ENCODE results near the gene IL9.
A peak's percentile ranks its signal among the peaks of the same experiment; 100 is the strongest.

The IL9 gene

DNA sequence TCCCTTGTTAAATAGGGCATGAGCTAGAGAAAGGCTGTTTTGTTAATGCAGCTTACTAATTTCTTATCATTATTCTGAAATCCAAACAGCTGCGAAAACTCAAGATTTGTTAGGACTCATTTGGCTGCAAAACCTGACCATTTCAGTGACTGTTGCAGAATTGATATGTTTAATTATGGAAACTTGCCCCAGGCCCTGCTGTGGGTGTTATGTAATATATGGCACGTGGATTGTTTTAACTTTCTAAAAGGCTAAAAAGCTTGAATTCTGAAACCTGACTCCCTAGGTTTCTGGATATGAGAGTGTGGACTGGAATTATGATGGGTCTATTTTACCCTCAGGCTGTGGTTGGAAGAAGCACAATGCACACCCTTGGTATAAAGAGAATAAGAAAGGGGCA is 4.4 kb downstream of the IL9 start:
- no peak for DNase-seq (ENCODE audit: low read depth in 2 of 2)

DNA sequence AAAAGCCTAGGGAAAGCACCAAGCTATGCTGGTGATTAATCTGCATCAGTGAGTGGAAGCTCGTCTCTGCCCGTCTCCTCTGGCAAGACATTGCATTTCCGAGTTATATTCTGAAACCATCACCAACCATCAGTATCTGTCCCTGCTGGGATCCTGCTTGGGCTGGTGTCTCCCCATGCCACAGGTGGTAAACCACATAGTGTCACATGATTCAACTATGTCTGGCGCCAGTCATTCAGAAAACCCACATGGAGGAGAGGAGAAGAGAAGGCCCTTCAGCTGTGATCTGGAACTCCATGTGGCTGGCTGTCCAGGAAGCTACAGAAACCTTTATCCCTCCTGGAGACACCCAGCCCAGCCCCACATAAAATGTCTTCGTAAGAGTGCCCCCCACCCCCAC is 4.8 kb downstream of the IL9 start:
- DNase-seq (ENCODE audit: low read depth in 2 of 2), result no peak

GRCh38 chr5:135890296-135890695 is 5.3 kb downstream of the IL9 start:
- DNase-seq (ENCODE audit: low read depth in 2 of 2), result no peak

DNA sequence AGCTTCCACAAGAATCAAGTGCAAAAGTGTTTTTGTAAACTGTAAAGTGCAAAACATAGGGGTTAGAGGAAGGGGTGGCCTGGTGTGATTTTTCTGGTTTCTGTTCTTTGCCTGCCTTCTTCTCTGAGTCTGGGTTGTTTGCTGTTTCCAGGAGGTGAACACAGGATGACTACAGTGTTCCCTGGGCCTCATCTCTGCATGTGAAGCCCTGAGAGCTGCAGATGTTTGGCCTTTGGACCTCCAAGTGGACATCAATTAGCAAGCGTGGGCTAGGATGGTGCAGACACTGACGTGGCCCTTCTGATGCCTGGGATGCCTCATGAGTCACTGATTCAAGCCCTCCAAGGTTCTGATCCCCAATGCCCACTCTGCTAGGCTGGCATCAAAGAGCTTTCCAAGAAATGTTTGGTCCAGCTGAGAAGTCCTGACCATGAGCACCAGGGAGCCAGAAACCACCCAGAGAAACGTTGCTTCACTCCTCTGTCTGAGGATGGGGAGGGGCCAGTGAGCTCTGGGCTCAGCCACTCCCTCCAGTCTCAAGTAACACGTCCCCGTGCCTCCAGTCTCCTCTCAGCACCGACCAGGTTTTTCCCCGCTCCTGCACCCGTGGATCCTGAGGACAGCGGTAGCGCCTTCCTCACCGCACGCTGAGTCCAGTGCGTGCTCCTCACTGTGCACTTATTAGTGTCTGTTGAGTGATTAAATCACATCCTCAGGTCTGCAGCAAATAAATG is 7.6 kb downstream of the IL9 start:
- DNase-seq (ENCODE audit: low read depth in 2 of 2), result no peak

GRCh38 chr5:135887447-135887864 is 8.2 kb downstream of the IL9 start:
- DNase-seq (ENCODE audit: low read depth in 2 of 2), result peak; percentile 27 to 29

DNA sequence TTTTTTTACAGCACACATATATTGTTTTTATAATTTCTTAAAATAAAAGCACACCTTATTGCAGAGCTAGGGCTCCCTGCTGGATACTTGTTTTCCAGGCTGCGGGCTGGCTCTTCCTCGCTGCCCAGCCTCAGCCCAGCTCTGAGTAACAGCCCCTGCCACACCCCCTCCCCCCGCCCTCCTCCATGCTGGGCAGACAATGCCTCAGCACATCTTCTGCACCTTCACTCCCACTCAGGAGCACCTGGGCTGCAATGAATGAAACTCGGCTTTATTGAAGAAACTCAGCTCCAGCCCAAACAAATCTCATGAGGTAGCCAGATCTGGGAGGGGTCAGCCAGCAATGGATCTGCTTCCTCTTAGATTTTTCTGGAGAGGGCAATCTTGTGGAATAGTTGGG is 9.5 kb downstream of the IL9 start:
- DNase-seq (ENCODE audit: low read depth in 2 of 2), result no peak

DNA sequence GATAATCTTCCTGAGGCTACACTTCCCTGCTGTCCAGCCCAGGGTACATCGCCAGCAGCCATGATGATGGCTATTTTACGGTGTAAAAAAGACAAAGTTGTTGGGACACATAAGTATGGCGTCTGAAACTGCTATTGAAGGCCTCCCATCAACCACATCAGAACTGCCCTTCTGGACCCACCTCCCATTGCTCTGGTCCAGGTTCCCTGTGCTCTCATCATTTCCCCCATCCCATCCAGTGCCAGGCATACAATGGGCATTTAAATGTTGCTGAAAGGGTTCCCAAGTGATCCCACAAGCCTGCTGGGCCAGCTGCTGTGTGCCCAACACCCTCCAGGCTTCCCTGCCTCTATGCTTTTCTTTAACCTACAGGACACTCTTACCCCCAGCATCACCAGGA is 10.6 kb downstream of the IL9 start:
- no peak for DNase-seq (ENCODE audit: low read depth in 2 of 2)

DNA sequence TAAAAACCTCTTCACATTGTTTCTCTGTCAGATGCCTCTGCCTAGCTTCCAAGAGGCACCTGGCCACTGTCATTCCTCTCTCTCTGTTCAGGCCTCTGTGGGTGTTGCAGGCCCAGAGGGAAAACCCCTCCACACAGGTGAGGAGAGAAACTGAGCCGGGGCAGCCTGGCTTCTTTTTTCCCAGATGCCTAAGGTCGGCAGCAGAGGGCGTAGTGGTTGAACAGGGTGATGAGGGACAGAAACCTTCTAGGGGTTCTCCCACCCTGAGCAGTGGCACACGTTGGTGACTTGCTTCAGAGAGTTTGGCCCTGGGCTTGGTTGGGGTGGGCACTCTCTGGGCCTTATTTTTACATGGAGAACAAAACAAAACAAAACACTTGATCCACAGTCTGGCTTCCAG is 12.2 kb downstream of the IL9 start:
- DNase-seq (ENCODE audit: low read depth in 2 of 2), result no peak

- DNase-seq (ENCODE audit: low read depth in 2 of 2), result no peak
Observed at GRCh38 chr5:135883026-135883425, 12.6 kb downstream of the IL9 start.

GRCh38 chr5:135881819-135882218 is 13.8 kb downstream of the IL9 start:
- no peak for DNase-seq (ENCODE audit: low read depth in 2 of 2)

DNA sequence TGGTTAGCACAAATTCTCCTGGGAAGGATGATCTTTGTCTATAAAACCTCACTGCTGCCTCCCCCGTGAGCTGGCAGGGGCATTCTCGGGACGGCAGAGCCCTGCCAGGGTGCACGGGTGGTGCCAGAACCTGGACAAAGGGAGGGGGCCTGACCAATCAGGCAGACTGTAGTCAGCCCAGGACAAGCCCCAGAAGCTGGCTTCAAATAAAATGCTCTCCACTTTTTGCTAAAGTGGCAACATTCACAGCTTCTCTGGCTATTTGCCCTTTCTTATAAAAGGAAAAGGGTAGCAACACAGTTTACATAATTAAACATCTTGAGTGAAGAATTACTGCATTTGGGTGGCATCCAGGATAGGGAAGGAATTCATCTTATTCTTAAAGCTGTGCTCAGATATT is 14.4 kb downstream of the IL9 start:
- no peak for DNase-seq (ENCODE audit: low read depth in 2 of 2)

DNA sequence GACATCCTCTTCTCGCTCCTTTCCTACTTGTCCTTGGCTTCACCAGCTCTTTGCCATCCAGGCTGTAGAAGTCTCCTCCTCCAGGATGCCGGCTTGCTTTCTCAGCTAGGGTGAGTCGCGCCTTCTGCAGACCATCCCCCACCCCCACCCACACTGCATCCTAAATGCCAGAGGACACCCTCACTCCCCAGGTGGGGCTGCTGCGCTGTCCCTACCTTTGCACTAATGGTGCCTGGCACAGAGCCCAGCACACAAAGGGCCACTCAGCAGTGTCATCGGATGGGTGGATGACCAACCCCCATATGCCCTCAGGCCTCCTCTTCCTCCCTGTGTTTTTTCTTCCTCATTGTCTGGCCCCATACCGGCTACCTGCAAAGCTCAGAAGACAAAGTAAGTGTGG is 14.8 kb downstream of the IL9 start:
- DNase-seq (ENCODE audit: low read depth in 2 of 2), result no peak

- DNase-seq (ENCODE audit: low read depth in 2 of 2), result no peak
Observed at GRCh38 chr5:135880278-135880677, 15.4 kb downstream of the IL9 start.

DNA sequence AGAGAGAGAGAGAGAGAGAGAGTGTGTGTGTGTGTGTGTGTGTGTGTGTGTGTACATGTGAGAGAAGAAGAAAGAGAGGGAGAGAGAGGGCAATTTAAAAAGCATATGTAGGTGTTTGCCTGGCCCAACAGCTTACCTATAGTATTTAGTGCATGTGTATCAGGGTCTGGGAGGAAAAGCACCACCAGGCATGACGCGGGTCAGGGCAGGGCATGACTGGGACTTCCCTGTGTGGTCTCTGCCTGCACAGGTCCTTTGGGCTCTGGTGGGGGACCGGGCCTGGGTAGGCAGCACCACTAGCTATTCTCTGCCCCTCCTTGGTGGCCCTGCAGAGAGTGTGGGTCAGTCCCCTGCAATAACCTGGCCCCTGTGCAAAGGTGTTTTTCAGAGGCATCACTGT is 16.1 kb downstream of the IL9 start:
- no peak for DNase-seq (ENCODE audit: low read depth in 2 of 2)

DNA sequence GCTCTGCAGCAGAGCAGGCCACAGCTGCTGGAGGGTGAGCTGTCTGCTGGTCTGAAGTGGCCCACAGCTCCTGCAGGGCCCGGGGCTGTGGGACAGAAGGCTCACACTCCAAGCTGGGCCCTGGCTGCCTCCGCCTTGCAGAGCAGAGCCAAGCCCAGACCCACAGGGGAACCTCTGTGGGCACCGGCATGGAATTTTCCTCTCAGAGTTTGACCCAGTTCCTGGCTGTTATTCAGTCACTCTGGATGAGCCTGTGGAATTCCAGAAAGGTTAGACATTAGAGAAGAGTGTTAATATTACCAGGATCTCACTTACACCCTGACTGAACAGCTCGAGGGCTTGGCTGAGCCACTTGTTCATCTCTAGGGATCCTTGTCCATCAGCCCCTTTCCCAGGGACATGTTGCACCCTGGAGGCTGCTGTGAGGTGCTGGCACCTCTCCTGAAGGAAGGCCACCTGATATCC is 17.5 kb downstream of the IL9 start:
- DNase-seq (ENCODE audit: low read depth in 2 of 2), result no peak

DNA sequence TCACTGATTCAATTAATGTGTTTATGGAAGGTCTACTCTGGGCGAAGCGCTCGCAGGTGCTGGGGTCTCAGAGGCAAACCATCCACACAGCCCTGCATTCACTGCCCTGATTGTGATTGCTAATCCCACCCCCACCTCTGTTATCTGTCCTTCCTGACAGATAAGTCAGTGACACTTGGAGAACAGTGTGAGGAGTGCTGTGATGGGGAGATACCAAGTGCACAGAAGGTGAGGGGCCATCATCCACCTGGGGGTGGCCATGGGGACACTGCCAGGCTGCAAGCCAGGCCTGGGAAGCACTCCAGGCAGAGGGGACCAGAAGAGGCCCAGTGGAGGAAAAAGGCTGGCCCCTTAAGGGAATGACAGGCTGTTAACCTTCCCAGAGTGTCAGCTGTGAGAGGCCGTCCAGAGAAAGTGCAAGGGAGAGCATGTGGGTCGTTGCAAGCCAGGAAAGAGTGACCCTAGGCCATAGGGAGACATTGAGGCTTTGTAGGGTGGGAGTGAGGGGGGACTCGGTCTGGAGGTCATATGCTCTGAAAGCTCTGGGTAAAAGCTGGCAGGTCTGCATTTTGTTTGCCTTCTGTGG is 18.0 kb downstream of the IL9 start:
- no peak for DNase-seq (ENCODE audit: low read depth in 2 of 2)

DNA sequence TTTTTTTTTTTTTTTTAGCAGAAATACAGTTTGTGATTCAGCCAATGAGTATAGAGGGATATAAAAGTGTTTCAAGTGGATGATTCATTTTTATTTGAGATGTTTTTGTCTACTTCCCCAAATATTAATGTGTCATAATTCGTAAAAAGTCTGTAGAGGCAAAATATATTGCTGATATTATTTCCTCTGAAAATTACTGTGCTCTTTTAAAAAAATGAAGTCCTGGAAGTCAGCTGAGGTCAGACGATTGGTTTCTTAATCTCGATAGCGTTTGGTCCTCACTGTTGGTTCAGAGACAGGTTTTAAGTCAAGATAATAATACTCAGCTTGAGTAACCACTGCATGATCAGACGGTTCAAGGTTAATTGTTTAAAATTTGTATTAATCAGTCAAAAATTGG is 19.5 kb downstream of the IL9 start:
- DNase-seq (ENCODE audit: low read depth in 2 of 2), result no peak

- DNase-seq (ENCODE audit: low read depth in 2 of 2), result no peak
Observed at GRCh38 chr5:135875567-135875966, 20.1 kb downstream of the IL9 start.

- DNase-seq (ENCODE audit: low read depth in 2 of 2), result no peak
Observed at GRCh38 chr5:135874461-135874860, 21.2 kb downstream of the IL9 start.

DNA sequence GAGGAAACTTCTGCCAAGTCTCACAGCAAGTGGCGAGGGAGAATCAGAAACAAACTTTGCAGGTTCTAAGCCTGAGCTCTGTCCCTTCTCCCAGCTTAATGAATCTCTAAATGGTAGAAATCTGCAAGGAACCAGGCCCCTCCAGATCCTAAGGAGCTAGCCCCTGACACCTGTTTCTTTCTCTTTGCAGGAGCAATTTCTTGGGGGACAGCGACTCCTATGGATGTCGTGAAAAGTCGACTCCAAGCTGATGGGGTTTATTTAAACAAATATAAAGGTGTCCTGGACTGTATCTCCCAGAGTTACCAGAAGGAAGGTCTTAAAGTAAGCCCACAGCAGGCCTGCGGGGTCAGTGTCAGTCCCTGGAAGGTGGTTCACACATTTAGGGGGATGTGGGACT is 21.8 kb downstream of the IL9 start:
- no peak for DNase-seq (ENCODE audit: low read depth in 2 of 2)

DNA sequence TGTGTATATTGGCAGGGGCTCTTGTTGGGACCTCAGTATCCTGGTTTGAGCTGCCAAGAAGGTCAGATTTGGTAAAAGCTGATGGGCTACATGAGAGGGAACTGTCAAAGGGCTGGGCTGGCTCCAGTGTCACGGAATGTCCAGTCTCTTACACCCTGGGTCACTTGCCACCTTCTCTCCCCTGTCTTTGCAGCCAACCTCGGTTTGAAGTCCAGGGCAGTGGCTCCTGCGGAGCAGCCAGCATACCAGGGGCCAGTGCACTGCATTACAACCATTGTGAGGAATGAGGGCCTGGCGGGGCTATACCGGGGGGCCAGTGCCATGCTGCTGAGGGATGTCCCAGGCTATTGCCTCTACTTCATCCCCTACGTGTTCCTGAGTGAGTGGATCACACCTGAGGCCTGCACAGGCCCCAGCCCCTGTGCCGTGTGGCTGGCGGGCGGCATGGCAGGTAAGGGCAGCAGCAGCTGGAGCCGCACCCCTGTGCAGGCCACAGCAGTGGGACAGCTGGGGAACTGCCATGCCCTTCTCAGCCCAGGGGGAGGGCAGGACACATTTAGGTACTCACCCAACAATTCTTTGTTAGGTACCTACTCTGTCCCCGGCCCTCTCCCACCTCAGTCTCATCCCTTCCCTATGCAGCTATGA is 24.2 kb downstream of the IL9 start:
- no peak for DNase-seq (ENCODE audit: low read depth in 2 of 2)

DNA sequence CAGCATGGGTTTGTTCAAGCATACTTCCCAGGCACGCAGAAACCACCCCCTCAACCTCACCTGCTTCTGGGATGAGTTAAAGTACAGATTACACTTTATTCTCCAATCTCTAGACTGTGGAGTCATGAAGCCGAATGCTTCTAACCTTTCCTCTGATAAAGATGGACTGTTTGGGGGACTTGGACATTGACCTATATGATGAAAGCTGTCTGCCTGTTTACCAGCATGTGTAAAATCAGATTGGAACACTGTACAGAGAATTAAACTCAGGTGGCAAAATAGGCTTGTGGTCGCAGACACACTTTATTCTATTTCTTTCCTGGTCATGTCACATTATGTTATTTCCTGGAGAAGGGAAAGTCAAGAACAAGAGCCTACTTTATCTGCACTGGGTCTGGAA is 25.7 kb downstream of the IL9 start:
- no peak for DNase-seq (ENCODE audit: low read depth in 2 of 2)

GRCh38 chr5:135869276-135869675 is 26.4 kb downstream of the IL9 start:
- no peak for DNase-seq (ENCODE audit: low read depth in 2 of 2)

Measured in fibroblast of skin of left biceps (primary cell).